Measurements from ENCODE around the gene CTTN.

Gene CTTN

GRCh38 chr11:70423523-70424505, 25.5 kb downstream of the CTTN start:
- no peak for DNase-seq
- Histone ChIP-seq H3K9me3 (no peaks in the 10 kb centered on the region), H3K4me1 (no peaks in the 10 kb centered on the region), H3K27me3 (no peaks in the 10 kb centered on the region), H3K4me3 (no peak overlapping the region), H3K27ac (no peak overlapping the region), H3K36me3 (peaks cover 70 to 100% (median 96%) of the 10 kb centered on the region in 3 donors)
- intact Hi-C loops (cut with DNase I; ENCODE audit: low total_unique reads): no loop called here
- no peak for TF ChIP-seq CTCF (IDR thresholded peaks at IDR 0.05)

- Histone ChIP-seq H3K27ac (no peak overlapping the region), H3K9me3 (no peaks in the 10 kb centered on the region), H3K4me1 (peaks cover 0 to 2% (median 0%) of the 10 kb centered on the region in 4 donors), H3K27me3 (no peaks in the 10 kb centered on the region), H3K4me3 (no peak overlapping the region), H3K36me3 (peaks cover 70 to 100% (median 96%) of the 10 kb centered on the region in 3 donors)
- intact Hi-C loops (cut with DNase I; ENCODE audit: low total_unique reads): no loop called here
- no peak for DNase-seq
- no peak for TF ChIP-seq CTCF (IDR thresholded peaks at IDR 0.05)
Observed at GRCh38 chr11:70424765-70425344, 26.5 kb downstream of the CTTN start.

GRCh38 chr11:70427436-70427835, 29.1 kb downstream of the CTTN start:
- Histone ChIP-seq H3K9me3 (no peaks in the 10 kb centered on the region), H3K27ac (no peak overlapping the region), H3K4me3 (no peak overlapping the region), H3K4me1 (peaks cover 0 to 3% (median 0%) of the 10 kb centered on the region in 4 donors), H3K27me3 (no peaks in the 10 kb centered on the region), H3K36me3 (peaks cover 71 to 100% (median 96%) of the 10 kb centered on the region in 3 donors)
- DNase-seq: no peak
- intact Hi-C loops (cut with DNase I; ENCODE audit: low total_unique reads): no loop called here
- TF ChIP-seq CTCF (IDR thresholded peaks at IDR 0.05): no peak

GRCh38 chr11:70428701-70429427, 30.5 kb downstream of the CTTN start:
- TF ChIP-seq CTCF (IDR thresholded peaks at IDR 0.05): no peak
- Histone ChIP-seq H3K9me3 (no peaks in the 10 kb centered on the region), H3K4me3 (no peak overlapping the region), H3K36me3 (peaks cover 71 to 100% (median 96%) of the 10 kb centered on the region in 3 donors), H3K27me3 (no peaks in the 10 kb centered on the region), H3K4me1 (peaks cover 0 to 3% (median 0%) of the 10 kb centered on the region in 4 donors), H3K27ac (no peak overlapping the region)
- intact Hi-C loops (cut with DNase I; ENCODE audit: low total_unique reads): no loop called here
- DNase-seq: no peak

- DNase-seq: no peak
- Histone ChIP-seq H3K4me1 (peaks cover 0 to 3% (median 0%) of the 10 kb centered on the region in 4 donors), H3K27me3 (no peaks in the 10 kb centered on the region), H3K27ac (no peak overlapping the region), H3K36me3 (peaks cover 73 to 100% (median 96%) of the 10 kb centered on the region in 3 donors), H3K4me3 (no peak overlapping the region), H3K9me3 (no peaks in the 10 kb centered on the region)
- intact Hi-C loops (cut with DNase I; ENCODE audit: low total_unique reads): no loop called here
- no peak for TF ChIP-seq CTCF (IDR thresholded peaks at IDR 0.05)
Observed at GRCh38 chr11:70429428-70429705, 31.0 kb downstream of the CTTN start.

All from tibial artery (tissue), 4 donors.